NCI-H1436 (cell line): Measurements from ENCODE around the gene FHIT.
"Not testable (repeated sequence)": the region's sequence is repeated elsewhere in the genome, so short reads cannot be mapped to it uniquely, and the experiment has no call there.

Source experiments
- DNase-seq: peaks from one replicate; lab custom pipeline; 2025; lab: John Stamatoyannopoulos, UW

FHIT gene

GRCh38 chr3:60703956-60704736, 547.1 kb downstream of the FHIT start:
- DNase-seq: no peak

GRCh38 chr3:60703008-60703407, 548.2 kb downstream of the FHIT start:
- DNase-seq: no peak

- DNase-seq: no peak
These were observed 553.1 kb downstream of the FHIT start for GRCh38 chr3:60698117-60698516.

GRCh38 chr3:60697132-60697531, 554.1 kb downstream of the FHIT start:
- DNase-seq: no peak

- no peak for DNase-seq
These were observed 554.7 kb downstream of the FHIT start for GRCh38 chr3:60696428-60697125.

GRCh38 chr3:60675424-60675823, 575.8 kb downstream of the FHIT start:
- no peak for DNase-seq

GRCh38 chr3:60674870-60675269, 576.4 kb downstream of the FHIT start:
- DNase-seq: no peak

- no peak for DNase-seq
These were observed 578.1 kb downstream of the FHIT start for GRCh38 chr3:60673123-60673522.

GRCh38 chr3:60672337-60672736, 578.9 kb downstream of the FHIT start:
- DNase-seq: not testable (repeated sequence)

GRCh38 chr3:60669636-60670035, 581.6 kb downstream of the FHIT start:
- no peak for DNase-seq

- DNase-seq: no peak
These were observed 591.2 kb downstream of the FHIT start for GRCh38 chr3:60660026-60660425.

- no peak for DNase-seq
These were observed 592.2 kb downstream of the FHIT start for GRCh38 chr3:60659098-60659497.

- DNase-seq: no peak
These were observed 593.3 kb downstream of the FHIT start for GRCh38 chr3:60657972-60658371.

- no peak for DNase-seq
These were observed 598.4 kb downstream of the FHIT start for GRCh38 chr3:60652829-60653228.

GRCh38 chr3:60651799-60652198, 599.5 kb downstream of the FHIT start:
- no peak for DNase-seq

- DNase-seq: no peak
These were observed 601.1 kb downstream of the FHIT start for GRCh38 chr3:60650171-60650570.

GRCh38 chr3:60645801-60646200, 605.5 kb downstream of the FHIT start:
- no peak for DNase-seq

- DNase-seq: no peak
These were observed 607.4 kb downstream of the FHIT start for GRCh38 chr3:60643831-60644230.

GRCh38 chr3:60641354-60641753, 609.9 kb downstream of the FHIT start:
- DNase-seq: no peak

GRCh38 chr3:60636846-60637245, 614.4 kb downstream of the FHIT start:
- no peak for DNase-seq

GRCh38 chr3:60633644-60634043, 617.6 kb downstream of the FHIT start:
- no peak for DNase-seq

GRCh38 chr3:60631509-60631908, 619.7 kb downstream of the FHIT start:
- DNase-seq: no peak

- no peak for DNase-seq
These were observed 620.3 kb downstream of the FHIT start for GRCh38 chr3:60630953-60631352.

- no peak for DNase-seq
These were observed 621.4 kb downstream of the FHIT start for GRCh38 chr3:60629816-60630215.
